OCI-LY3 (cell line): Measurements from ENCODE around the gene UBE3D.

Source experiments
- H2AFZ ChIP-seq: fragments of 200-600, 300-600 bp; shearing (Covaris generic); 2 replicates; pipeline ENCODE4 v1.6.0; 2014; ENCODE audit warnings: antibody characterized with exemption, low read depth, low read length
- H3K27ac ChIP-seq: fragments of 200-600, 300-600 bp; sonication (generic); 2 replicates; pipeline ENCODE4 v1.5.1; 2014; ENCODE audit warnings: mild to moderate bottlenecking, low read length, moderate library complexity, mixed read lengths
- H3K27me3 ChIP-seq: fragments of 200-600, 300-600 bp; sonication (generic); 2 replicates; pipeline ENCODE4 v1.6.1; 2014; ENCODE audit warnings: low read depth, low read length, mixed read lengths
- H3K36me3 ChIP-seq: fragments of 200-600, 300-600 bp; sonication (generic); replicated peaks from 2 replicates; pipeline ENCODE3; 2014; ENCODE audit warnings: low read depth, low read length, mixed read lengths
- H3K4me1 ChIP-seq: fragments of 300-600, 200-600 bp; sonication (generic); 2 replicates; pipeline ENCODE4 v1.6.1; 2014; ENCODE audit warnings: low read length, mixed read lengths
- H3K4me2 ChIP-seq: fragments of 200-600, 300-600 bp; sonication (generic); 2 replicates; pipeline ENCODE4 v1.6.1; 2014; ENCODE audit warnings: low read length, mixed read lengths
- H3K4me3 ChIP-seq: fragments of 300-600, 200-600 bp; sonication (generic); 2 replicates; pipeline ENCODE4 v1.5.1; 2014; ENCODE audit warnings: antibody characterized with exemption, mild to moderate bottlenecking, low read length, moderate library complexity
- H3K79me2 ChIP-seq: fragments of 300-600, 200-600 bp; shearing (Covaris generic); 2 replicates; pipeline ENCODE4 v1.6.1; 2014; ENCODE audit warnings: mild to moderate bottlenecking, low read length, mixed read lengths
- H3K9ac ChIP-seq: fragments of 300-600, 200-600 bp; shearing (Covaris generic); 2 replicates; pipeline ENCODE4 v1.6.0; 2014; ENCODE audit warnings: mild to moderate bottlenecking, low read length, moderate library complexity
- H3K9me3 ChIP-seq: fragments of 200-600, 300-600 bp; shearing (Covaris generic); 2 replicates; pipeline ENCODE4 v1.6.1; 2014; ENCODE audit warnings: low read length, mixed read lengths; ENCODE audit not compliant: insufficient read depth
- H4K20me1 ChIP-seq: fragments of 200-600, 300-600 bp; sonication (generic); 2 replicates; pipeline ENCODE4 v1.6.1; 2016; ENCODE audit warnings: low read length, mixed read lengths; ENCODE audit not compliant: insufficient read depth
- CTCF ChIP-seq: fragments of 200-600, 300-600 bp; sonication (generic); IDR thresholded peaks from 2 replicates; pipeline ENCODE4 v1.5.1; 2014; ENCODE audit warnings: antibody characterized with exemption, low read length, low read depth
- EZH2phosphoT487 ChIP-seq: fragments of 200-600 bp; shearing (Covaris generic); IDR thresholded peaks from 2 replicates; pipeline ENCODE4 v1.6.1; 2018; ENCODE audit warnings: antibody characterized with exemption, mixed run types, low read depth

The UBE3D gene

GRCh38 chr6:83047065-83047754 lies 18.4 kb downstream of the UBE3D start:
- no peaks in the 10 kb centered on the region for H4K20me1 ChIP-seq
- no peak overlapping the region for H3K9ac ChIP-seq
- no peak overlapping the region for H3K27ac ChIP-seq
- no peaks in the 10 kb centered on the region for H3K4me1 ChIP-seq
- TF ChIP-seq EZH2phosphoT487 (no peak), CTCF (no peak)
- H3K9me3 ChIP-seq = no peaks in the 10 kb centered on the region
- no peaks in the 10 kb centered on the region for H3K79me2 ChIP-seq
- no peak overlapping the region for H3K4me3 ChIP-seq
- no peak overlapping the region for H2AFZ ChIP-seq
- peaks cover 17% of the 10 kb centered on the region for H3K36me3 ChIP-seq
- no peak overlapping the region for H3K4me2 ChIP-seq
- no peaks in the 10 kb centered on the region for H3K27me3 ChIP-seq

GRCh38 chr6:83044091-83044768 lies 21.4 kb downstream of the UBE3D start:
- Histone ChIP-seq H3K36me3 (peaks cover 6% of the 10 kb centered on the region), H3K9me3 (no peaks in the 10 kb centered on the region), H2AFZ (no peak overlapping the region), H3K79me2 (no peaks in the 10 kb centered on the region), H3K27ac (no peak overlapping the region), H3K4me1 (no peaks in the 10 kb centered on the region), H3K4me3 (no peak overlapping the region), H3K4me2 (no peak overlapping the region), H4K20me1 (no peaks in the 10 kb centered on the region), H3K27me3 (no peaks in the 10 kb centered on the region), H3K9ac (no peak overlapping the region)
- no peak for TF ChIP-seq EZH2phosphoT487
- no peak for TF ChIP-seq CTCF

GRCh38 chr6:83042467-83043053 lies 23.1 kb downstream of the UBE3D start:
- H3K27ac ChIP-seq = no peak overlapping the region
- H2AFZ ChIP-seq = no peak overlapping the region
- no peaks in the 10 kb centered on the region for H3K79me2 ChIP-seq
- no peak overlapping the region for H3K4me2 ChIP-seq
- H3K36me3 ChIP-seq = peaks cover 8% of the 10 kb centered on the region
- H3K9me3 ChIP-seq = no peaks in the 10 kb centered on the region
- TF ChIP-seq EZH2phosphoT487 = no peak
- TF ChIP-seq CTCF = no peak
- H4K20me1 ChIP-seq = no peaks in the 10 kb centered on the region
- no peaks in the 10 kb centered on the region for H3K4me1 ChIP-seq
- H3K27me3 ChIP-seq = no peaks in the 10 kb centered on the region
- H3K9ac ChIP-seq = no peak overlapping the region
- H3K4me3 ChIP-seq = no peak overlapping the region

- Histone ChIP-seq H4K20me1 (no peaks in the 10 kb centered on the region), H3K27ac (no peak overlapping the region), H3K9ac (no peak overlapping the region), H2AFZ (no peak overlapping the region), H3K36me3 (peaks cover 37% of the 10 kb centered on the region), H3K9me3 (no peaks in the 10 kb centered on the region), H3K79me2 (no peaks in the 10 kb centered on the region), H3K4me3 (no peak overlapping the region), H3K4me2 (no peak overlapping the region), H3K27me3 (no peaks in the 10 kb centered on the region), H3K4me1 (no peaks in the 10 kb centered on the region)
- TF ChIP-seq CTCF = no peak
- TF ChIP-seq EZH2phosphoT487 = no peak
Measured at GRCh38 chr6:83038246-83038645, 27.4 kb downstream of the UBE3D start.
